GM08714 (cell line): Measurements from ENCODE around the gene ITGB5.
"Not testable (repeated sequence)": the region's sequence is repeated elsewhere in the genome, so short reads cannot be mapped to it uniquely, and the experiment has no call there.

Source experiments
- H3K4me3 ChIP-seq: fragments of 200-500 bp; sonication (Bioruptor generic); 2 replicates; pipeline ENCODE4 v1.5.1; 2014; ENCODE audit warnings: mild to moderate bottlenecking, low read length, inconsistent platforms
- ZNF274 ChIP-seq: IDR thresholded peaks from 2 replicates; pipeline ENCODE4 v1.6.1; 2012; ENCODE audit warnings: mild to moderate bottlenecking, low read depth, low read length

The ITGB5 gene

DNA sequence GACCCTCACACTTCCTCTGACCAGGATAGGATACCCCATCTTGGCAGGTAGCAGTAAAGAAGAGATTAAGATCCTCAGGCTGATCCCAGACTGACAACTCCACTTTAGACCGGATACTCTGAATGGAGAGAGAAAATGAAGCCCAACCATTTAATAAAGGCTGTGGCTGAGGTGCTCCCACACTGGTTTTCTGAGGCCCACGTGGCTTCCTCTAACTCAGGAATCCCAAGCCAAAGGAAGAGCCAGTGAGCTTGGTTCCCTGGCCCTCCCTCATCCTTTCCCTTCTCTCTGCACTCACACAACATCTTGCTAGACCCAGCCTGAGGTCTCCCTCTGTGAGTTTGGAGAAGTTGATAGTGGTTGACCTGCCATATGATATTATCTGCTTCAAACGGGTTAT lies 78.1 kb downstream of the ITGB5 start:
- no peak overlapping the region for H3K4me3 ChIP-seq
- no peak for TF ChIP-seq ZNF274

- TF ChIP-seq ZNF274, result no peak
- no peak overlapping the region for H3K4me3 ChIP-seq
These were observed 81.5 kb downstream of the ITGB5 start for GRCh38 chr3:124805671-124806070.

- no peak for TF ChIP-seq ZNF274
These were observed 82.3 kb downstream of the ITGB5 start for GRCh38 chr3:124804875-124805274.

GRCh38 chr3:124802702-124803101 lies 84.5 kb downstream of the ITGB5 start:
- no peak for TF ChIP-seq ZNF274
- no peak overlapping the region for H3K4me3 ChIP-seq

More at GRCh38 chr3:124804875-124805274, 82.3 kb downstream of the ITGB5 start:
- H3K4me3 ChIP-seq, result no peak overlapping the region

- no peak overlapping the region for H3K4me3 ChIP-seq
- TF ChIP-seq ZNF274, result no peak
These were observed 85.0 kb downstream of the ITGB5 start for GRCh38 chr3:124802061-124802698.

DNA sequence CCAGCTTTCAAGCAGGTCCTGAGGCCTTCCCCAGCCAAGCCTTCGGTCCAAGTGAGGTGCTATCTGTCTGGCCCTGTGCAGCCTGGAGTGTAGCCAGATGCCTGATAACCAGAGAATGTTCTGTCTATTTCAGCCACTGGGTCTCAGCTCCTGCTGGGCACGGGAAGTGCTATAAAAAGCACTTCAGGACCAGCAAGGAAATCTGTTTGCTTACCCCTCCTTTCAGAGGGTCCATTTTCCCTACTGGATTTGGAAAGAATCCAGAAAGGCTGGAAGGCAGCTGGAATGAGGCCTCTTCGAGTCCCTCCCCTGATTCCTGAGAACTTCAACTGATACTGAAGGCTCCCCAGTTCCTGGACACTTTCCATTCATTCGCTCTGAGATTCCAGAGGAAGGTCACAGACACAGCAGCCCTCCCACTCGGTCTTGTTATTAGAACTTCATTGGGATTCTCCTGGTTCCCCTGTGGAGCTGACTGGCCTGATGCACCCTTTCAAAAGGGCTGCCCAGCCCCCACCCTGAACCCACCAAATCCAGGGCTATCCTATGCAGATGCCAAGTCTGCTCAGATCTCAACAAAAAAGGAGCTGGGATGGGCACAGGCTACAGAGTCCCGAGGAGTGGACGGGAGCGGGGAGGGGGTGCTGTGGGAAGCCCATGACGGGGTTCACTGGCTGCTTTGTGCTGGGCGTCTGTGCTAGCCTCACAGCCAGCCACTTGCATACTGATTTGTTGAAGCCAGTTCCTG lies 86.5 kb downstream of the ITGB5 start:
- H3K4me3 ChIP-seq, result no peak overlapping the region
- TF ChIP-seq ZNF274, result no peak

- H3K4me3 ChIP-seq, result no peak overlapping the region
- no peak for TF ChIP-seq ZNF274
These were observed 87.1 kb downstream of the ITGB5 start for GRCh38 chr3:124800076-124800475.

- no peak for TF ChIP-seq ZNF274
- no peak overlapping the region for H3K4me3 ChIP-seq
These were observed 87.5 kb downstream of the ITGB5 start for GRCh38 chr3:124799676-124800075.

GRCh38 chr3:124797426-124797945 lies 89.7 kb downstream of the ITGB5 start:
- no peak overlapping the region for H3K4me3 ChIP-seq
- no peak for TF ChIP-seq ZNF274

GRCh38 chr3:124796477-124796876 lies 90.7 kb downstream of the ITGB5 start:
- H3K4me3 ChIP-seq, result no peak overlapping the region
- TF ChIP-seq ZNF274, result no peak

DNA sequence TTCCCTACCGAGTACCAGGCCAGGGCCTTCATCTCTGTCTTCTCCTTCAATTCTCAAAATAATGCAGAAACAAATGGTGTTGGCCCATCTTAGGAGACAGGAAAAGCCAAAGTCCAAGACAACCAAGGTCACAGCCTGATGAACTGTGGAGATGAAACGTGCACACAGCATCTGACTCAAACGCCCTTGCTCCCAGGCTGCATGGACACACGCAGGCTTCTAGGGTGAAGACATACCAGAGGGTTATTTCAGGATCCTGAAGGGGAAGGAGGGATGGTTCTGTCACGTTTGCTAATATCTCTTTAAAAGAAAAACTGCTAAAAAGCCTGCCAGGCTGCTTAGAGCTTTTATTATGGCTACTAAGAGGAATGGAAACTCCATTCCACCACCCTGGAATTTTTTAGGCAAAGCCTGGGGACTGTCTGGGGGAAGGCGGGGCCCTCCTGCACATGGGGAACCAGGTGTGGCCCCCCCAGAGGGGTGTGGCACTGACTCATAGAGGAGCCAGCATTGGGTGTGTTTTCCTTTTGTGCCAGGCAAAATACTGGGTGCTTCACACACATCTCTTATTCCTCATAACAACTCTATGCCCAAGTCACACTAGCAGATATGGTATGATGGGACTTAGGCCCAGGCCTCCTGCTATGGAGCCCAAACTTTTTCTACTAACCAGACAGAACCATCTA lies 94.0 kb downstream of the ITGB5 start:
- no peak for TF ChIP-seq ZNF274

GRCh38 chr3:124792341-124793040 lies 94.7 kb downstream of the ITGB5 start:
- TF ChIP-seq ZNF274, result no peak
- H3K4me3 ChIP-seq, result no peak overlapping the region

More for the DNA sequence above, 94.0 kb downstream of the ITGB5 start:
- H3K4me3 ChIP-seq, result no peak overlapping the region

DNA sequence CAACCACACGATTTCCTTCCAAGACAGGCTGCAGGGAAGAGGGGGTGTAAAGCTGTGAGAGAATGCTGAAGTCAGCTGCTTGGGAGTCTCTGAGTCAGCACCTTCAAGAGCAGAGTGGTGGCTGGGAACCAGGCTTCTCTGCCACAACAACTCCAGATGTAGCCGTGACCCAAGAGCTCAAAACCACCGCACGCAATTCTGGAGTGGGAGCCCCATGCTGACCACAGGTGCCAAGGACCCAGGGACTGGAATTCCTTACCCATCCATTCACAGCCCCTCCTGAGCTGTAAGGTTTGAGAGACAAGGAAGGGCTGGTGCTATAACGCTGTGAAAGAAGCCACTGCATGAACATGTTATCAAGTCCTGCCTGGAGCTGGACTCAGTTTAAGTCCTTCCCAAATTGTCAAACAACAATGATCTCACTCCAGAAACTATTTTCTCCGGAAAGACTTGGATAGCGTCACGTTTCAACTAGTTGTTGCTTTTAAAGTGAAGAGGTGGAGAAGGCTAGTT lies 95.5 kb downstream of the ITGB5 start:
- no peak for TF ChIP-seq ZNF274
- H3K4me3 ChIP-seq, result no peak overlapping the region

DNA sequence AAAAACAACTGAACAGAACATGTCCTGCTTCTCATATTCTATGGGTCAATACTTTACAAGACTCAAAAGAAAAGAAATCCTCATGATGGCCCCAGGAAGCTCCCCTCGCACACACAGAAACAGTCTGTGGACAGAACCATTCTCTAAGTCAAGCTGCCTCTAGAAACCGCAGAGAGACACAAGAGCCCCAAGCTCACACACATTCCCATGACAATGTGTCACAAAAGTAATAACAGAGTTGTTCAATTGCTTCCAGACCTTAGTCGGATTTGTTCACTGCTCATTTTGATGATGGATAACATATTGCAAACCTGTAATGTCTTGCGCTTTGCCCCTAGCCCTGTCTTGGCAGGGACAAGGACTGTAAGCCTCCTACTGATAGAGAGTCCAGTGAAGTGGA lies 96.0 kb downstream of the ITGB5 start:
- TF ChIP-seq ZNF274, result no peak
- H3K4me3 ChIP-seq, result no peak overlapping the region

- not testable (repeated sequence) for H3K4me3 ChIP-seq
These were observed 98.1 kb downstream of the ITGB5 start for GRCh38 chr3:124789103-124789502.
